SKM-1 (cell line): ENCODE data around the gene RUSF1.
"Not testable (repeated sequence)": the region's sequence is repeated elsewhere in the genome, so short reads cannot be mapped to it uniquely, and the experiment has no call there.

ENCODE experiments used
- DNase-seq: peaks from one replicate; lab custom pipeline; 2025; ENCODE audit not compliant: unreplicated experiment; lab: John Stamatoyannopoulos, UW

Gene RUSF1

GRCh38 chr16:31517800-31518402 is 9.7 kb upstream of the RUSF1 start:
- DNase-seq: no peak

GRCh38 chr16:31513884-31514283 is 5.7 kb upstream of the RUSF1 start:
- no peak for DNase-seq

DNA sequence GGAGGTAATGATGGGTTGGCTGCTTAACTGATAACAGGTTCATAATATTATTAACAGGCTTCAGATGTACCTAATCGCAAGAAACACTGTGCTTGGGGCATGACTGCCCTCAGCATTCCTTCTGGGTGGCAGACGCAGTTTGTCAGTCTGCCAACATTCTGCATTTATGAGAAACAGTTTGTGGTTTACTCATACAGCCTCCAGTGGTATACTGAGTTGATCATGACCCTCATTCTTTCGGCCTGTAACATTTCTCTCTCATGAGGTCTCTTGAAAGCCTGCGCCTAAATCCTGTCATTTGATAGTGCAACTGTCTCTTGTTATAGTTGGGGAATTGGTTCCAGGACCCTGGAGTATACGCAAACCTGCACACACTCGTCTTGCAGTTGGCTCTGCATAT is 4.9 kb upstream of the RUSF1 start:
- DNase-seq: no peak

- no peak for DNase-seq
These were observed 560 bp upstream of the RUSF1 start for GRCh38 chr16:31508706-31509195.

DNA sequence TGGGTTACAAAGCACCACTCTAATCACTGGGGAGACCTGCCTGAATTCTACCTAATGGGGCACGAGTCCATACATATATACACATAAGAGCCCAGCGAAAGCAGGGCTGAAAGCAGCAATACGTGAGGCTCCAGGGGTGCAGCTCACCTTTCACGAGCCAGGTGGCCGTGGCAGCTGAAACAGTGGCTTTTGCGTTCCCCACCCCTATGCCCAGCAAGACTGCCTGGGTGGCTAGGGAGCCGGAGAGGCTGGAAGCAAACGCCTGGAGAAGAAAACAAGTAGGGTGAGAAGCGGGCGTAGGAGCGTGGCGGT is 618 bp downstream of the RUSF1 start:
- DNase-seq: no peak

- DNase-seq: no peak
These were observed 2.7 kb downstream of the RUSF1 start for GRCh38 chr16:31505483-31505882.

DNA sequence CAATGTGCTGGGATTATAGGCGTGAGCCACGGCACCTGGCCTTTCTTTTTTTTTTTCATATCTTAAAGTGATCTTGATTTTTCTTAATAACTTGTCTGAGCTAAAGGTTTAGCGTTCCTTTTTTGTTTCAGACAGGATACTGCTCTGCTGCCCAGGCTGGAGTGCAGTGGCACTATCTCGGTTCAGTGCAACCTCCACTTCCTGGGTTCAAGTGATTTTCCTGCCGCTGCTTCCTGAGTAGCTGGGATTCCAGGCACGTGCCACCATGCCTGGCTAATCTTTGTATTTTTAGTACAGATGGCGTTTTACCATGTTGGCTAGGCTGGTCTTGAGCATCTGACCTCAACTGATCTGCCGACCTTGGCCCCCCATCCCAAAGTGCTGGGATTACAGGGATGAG is 4.0 kb downstream of the RUSF1 start:
- DNase-seq: no peak

- not testable (repeated sequence) for DNase-seq
These were observed 4.6 kb downstream of the RUSF1 start for GRCh38 chr16:31503555-31503954.

DNA sequence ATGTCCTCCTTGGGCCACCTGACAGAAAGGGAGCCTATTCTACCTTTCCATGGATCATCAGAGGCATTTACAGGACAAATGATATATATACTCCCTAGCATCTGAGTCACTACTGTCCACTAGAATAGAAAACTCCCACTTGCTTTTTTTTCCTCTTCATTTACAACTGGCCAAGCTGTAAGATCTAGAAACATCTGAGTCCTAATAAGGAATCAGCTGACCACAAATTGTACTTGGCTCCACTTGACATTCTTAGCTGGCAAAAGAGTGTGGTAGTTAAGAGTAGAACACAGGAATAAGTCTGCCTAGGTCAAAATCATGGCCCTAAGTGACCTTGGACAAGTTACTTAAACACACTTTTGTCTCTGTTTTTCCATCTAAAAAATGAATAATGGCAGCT is 5.2 kb downstream of the RUSF1 start:
- no peak for DNase-seq

GRCh38 chr16:31501966-31502348 is 6.2 kb downstream of the RUSF1 start:
- DNase-seq: no peak

- DNase-seq: no peak
These were observed 6.8 kb downstream of the RUSF1 start for GRCh38 chr16:31501226-31501965.

GRCh38 chr16:31499928-31500327 is 8.3 kb downstream of the RUSF1 start:
- DNase-seq: no peak

DNA sequence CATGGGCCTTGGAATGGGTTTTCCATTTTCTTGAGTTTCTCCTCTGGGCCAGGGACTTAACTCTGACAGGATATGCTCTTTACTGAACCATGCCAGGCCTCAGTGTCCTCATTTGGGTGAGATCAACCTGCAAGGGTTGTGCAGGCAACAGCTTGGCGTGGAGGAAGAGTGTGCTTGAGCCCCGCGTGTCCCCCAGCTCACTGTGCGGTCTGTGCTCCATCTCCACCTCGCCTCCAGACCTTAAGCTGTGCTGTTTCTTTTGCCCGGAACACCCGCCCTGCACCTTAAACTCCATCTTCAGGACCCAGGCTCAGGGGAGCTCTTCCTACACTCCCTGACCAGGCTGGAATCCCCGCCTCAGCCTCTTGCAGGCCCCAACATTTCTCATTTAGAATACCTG is 9.7 kb downstream of the RUSF1 start:
- no peak for DNase-seq

DNA sequence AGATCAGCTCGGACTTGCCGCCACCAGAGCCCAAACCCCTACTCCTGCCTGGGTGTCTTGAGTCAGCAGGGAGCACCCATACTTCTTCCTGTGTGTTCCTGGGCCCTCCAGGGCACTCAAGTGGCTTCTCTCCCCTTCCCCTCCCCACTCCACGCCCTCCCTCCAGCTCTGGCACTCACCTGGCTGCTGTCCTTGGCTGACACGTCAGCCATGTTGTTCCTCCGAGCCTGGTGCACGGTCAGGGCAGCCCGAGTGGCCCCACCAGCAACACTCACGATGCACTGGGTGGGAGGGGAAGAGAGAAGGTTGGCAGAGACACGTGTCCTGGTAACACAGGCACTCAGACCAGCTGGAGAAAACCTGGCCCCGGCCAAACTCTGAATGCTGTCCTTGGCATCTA is 11.5 kb downstream of the RUSF1 start:
- no peak for DNase-seq

DNA sequence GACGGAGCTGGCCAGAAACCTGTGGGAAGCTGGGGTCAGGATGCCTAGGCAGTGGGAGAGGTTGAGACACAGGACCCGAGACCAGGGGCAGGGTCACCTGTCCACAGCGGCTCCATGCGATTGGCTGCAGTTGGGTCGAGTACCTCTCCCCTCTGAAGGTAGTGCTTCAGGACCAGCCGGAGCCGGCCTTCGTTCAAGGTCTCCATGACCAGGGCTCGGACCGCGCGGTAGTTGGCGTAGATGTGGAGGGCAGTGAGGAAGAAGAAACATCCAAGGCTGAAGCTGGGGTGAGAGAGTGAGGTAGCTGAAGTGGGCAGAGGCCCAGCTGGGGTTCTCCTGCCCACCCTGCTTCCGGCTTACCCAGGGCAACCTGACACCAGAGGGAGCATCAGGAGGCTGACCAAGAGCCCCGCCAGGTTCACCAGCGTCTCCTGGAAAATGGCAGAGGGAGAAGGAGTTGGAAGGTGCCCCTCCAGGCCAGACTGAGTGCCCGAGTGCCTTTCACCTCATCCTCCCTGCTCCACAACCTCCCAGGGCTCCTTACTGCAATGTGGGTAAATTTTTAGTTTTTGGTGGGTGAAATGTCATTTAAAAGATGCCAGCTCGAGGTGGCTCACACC is 14.6 kb downstream of the RUSF1 start:
- no peak for DNase-seq

GRCh38 chr16:31491778-31492418 is 16.3 kb downstream of the RUSF1 start:
- no peak for DNase-seq

DNA sequence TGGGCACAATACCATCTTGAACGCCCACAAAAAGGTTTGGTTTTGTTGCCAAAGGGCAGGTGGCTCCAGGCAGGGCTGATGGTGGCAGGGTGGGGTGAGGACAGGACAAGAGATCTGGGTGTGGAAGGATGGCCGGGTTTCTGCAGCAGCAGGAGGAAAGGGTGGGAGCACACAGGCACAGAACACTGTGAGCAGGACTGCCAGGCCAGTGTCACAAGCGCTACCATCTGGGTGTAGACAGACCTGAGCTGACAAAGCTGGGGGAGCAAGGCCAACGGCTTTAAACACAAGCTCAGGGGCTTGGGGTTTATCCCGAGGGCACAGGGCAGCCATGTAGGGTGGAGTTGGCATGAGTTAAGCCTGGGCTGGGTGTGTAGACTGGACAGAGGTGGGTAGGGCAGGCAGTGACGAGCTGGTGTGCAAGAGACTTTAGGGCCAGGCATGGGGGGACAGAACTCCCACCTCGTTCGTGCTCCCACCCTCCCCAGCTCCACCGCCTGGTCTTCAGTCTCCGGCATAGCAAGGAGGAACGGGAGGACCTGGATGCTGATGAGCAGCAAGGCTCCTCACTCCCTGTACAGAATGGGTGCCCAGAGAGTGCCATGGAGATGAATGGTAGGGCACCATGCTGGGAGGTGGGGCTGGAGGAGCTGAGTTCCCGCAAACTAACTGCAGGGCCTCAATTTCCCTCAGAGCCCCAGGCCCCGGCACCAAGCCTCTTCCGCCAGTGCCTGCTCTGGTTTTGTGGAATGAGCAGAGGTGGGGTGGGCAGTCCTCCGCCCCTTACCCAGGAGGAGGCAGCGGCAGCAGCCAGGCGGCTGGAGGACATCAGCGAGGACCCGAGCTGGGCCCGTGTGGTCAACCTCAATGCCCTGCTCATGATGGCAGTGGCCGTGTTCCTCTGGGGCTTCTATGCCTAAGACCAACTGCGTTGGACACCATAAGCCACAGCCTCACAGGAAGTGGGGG is 18.3 kb downstream of the RUSF1 start:
- no peak for DNase-seq

- DNase-seq: no peak
These were observed 19.0 kb downstream of the RUSF1 start for GRCh38 chr16:31489298-31489564.

GRCh38 chr16:31488468-31489297 is 19.5 kb downstream of the RUSF1 start:
- DNase-seq: no peak

DNA sequence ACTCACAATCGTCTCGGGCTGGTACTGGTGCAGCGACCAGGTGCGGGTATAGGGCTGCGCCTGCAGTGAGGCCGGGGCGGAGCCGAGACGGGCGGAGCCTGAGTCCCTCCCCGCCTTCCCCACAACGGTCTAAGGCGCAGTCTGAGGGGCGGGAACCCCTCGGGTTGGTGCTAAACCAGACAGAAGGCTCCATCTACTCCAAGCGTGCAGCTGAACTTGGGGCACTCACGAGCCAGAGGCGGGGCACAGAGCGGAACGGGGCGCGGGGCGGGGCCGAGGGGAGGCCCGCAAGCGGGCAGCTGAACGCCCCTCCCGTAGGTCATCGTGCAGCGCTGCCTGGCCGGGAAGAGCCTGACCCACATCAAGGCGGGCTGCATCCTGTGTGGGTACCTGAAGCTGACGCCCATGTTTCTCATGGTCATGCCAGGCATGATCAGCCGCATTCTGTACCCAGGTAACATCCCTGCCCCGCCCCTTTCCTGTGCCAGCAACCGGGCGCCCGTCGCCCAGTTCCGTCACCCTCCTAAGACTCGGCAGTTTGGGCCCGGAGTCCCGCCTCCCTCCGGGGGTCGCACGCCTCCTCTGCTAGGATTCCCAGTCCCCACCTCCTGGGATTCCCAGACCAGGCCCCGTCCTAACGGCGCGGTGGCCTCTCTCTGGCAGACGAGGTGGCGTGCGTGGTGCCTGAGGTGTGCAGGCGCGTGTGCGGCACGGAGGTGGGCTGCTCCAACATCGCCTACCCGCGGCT is 20.3 kb downstream of the RUSF1 start:
- no peak for DNase-seq
